Tibial nerve (tissue), 4 donors: ENCODE measurements around the gene CALHM4. TPM values are rescaled to one million over a fixed set of nuclear protein-coding genes. Genes with fewer than 3 reads are reported as not detected.

Source experiments
- DNase-seq, 2 donors: peaks; one replicate each; pipeline ENCODE4 v3.0.0-alpha.2; 2019; ENCODE audit warnings: low spot score in 2 of 2
- H3K27ac ChIP-seq, 4 donors: fragments of 200-600 bp; sonication (generic) in 3 of 4; one replicate each; pipeline ENCODE4 v1.5.1; 2017 to 2019; ENCODE audit warnings: mild to moderate bottlenecking in 1 of 4
- H3K27me3 ChIP-seq, 2 donors: fragments of 200-600 bp; sonication (generic) in 1 of 2; one replicate each; pipeline versions ENCODE4 v1.5.1 to v1.6.0; 2017 to 2019
- H3K36me3 ChIP-seq, 3 donors: fragments of 200-600 bp; sonication (generic); one replicate each; pipeline ENCODE4 v1.5.1; 2018 to 2019
- H3K4me1 ChIP-seq, 4 donors: fragments of 200-600 bp; sonication (generic) in 3 of 4; one replicate each; pipeline ENCODE4 v1.5.1; 2017 to 2019
- H3K4me3 ChIP-seq, 4 donors: fragments of 200-600 bp; sonication (generic) in 3 of 4; one replicate each; pipeline ENCODE4 v1.5.1; 2017 to 2019; ENCODE audit warnings: mild to moderate bottlenecking in 1 of 4, moderate library complexity in 1 of 4
- H3K9me3 ChIP-seq, 4 donors: fragments of 200-600 bp; sonication (generic) in 3 of 4; one replicate each; pipeline ENCODE4 v1.5.1; 2017 to 2019
- CTCF ChIP-seq, 5 experiments: fragments of 200-600 bp in 3 of 5; fragments of 450-650 bp in 2 of 5; sonication (generic) in 3 of 5; IDR thresholded peaks; one replicate each; pipeline ENCODE4 v1.5.1; 2016 to 2019; ENCODE audit warnings: antibody characterized with exemption in 5 of 5, mild to moderate bottlenecking in 3 of 5, moderate library complexity in 2 of 5
- EP300 ChIP-seq, 2 donors: sonication (generic); formaldehyde crosslinking; IDR thresholded peaks; one replicate each; pipeline ENCODE4 v1.6.1; 2017; ENCODE audit warnings: antibody characterized with exemption in 2 of 2, mild to moderate bottlenecking in 1 of 2
- POLR2A ChIP-seq, 2 donors: fragments of 450-650 bp; IDR thresholded peaks; one replicate each; pipeline ENCODE4 v1.6.1; 2017; ENCODE audit warnings: antibody characterized with exemption in 2 of 2, mild to moderate bottlenecking in 2 of 2, moderate library complexity in 2 of 2
- WGBS, 2 donors: methylation state at CpG; one replicate each; pipeline ENCODE4 v1.1.5; 2018; 5-methylcytosine and 5-hydroxymethylcytosine counted together
- total RNA-seq, 4 donors: library from RNA; depleted of rRNA; stranded (reverse); fragments of >200 nt; gene quantifications; one replicate each; pipeline ENCODE4 v1.1.0, GENCODE V29; 2016

CALHM4 gene
- total RNA-seq, 4 donors from 2014 or later, result 0.42 TPM; not detected in 3

GRCh38 chr6:116568111-116568510, 14.6 kb downstream of the CALHM4 start:
- Histone ChIP-seq H3K27me3 (no peaks in the 10 kb centered on the region), H3K27ac (no peak overlapping the region), H3K4me1 (peaks cover 0 to 30% (median 13%) of the 10 kb centered on the region in 4 donors), H3K4me3 (no peak overlapping the region), H3K36me3 (no peaks in the 10 kb centered on the region), H3K9me3 (no peaks in the 10 kb centered on the region)
- TF ChIP-seq POLR2A (IDR thresholded peaks at IDR 0.05) (no peak), EP300 (IDR thresholded peaks at IDR 0.05) (no peak), CTCF (IDR thresholded peaks at IDR 0.05) (no peak)
- DNase-seq, result no peak

- WGBS, 2 donors, result 65 to 71% methylated on average over 7 of the region's 7 CpGs
- TF ChIP-seq POLR2A (IDR thresholded peaks at IDR 0.05), result no peak
- TF ChIP-seq CTCF (IDR thresholded peaks at IDR 0.05), result no peak
- TF ChIP-seq EP300 (IDR thresholded peaks at IDR 0.05), result no peak
- no peak overlapping the region for H3K27ac ChIP-seq
- no peak overlapping the region for H3K4me3 ChIP-seq
- H3K36me3 ChIP-seq, result no peaks in the 10 kb centered on the region
- no peak for DNase-seq
- no peaks in the 10 kb centered on the region for H3K27me3 ChIP-seq
- H3K4me1 ChIP-seq, result peaks cover 0 to 40% (median 21%) of the 10 kb centered on the region in 4 donors
- H3K9me3 ChIP-seq, result no peaks in the 10 kb centered on the region
These were observed 15.5 kb downstream of the CALHM4 start for GRCh38 chr6:116568821-116569755.

- Histone ChIP-seq H3K27ac (peak within 1 kb of the TSS; percentile 53 to 91 (median 88)), H3K4me3 (peak within 1 kb of the TSS; percentile 66 to 84 (median 70)), H3K27me3 (no peaks in the 10 kb centered on the region), H3K36me3 (peaks cover 0 to 7% (median 0%) of the 10 kb centered on the region in 3 donors), H3K9me3 (no peaks in the 10 kb centered on the region), H3K4me1 (peaks cover 0 to 54% (median 22%) of the 10 kb centered on the region in 4 donors)
- DNase-seq, result peak; percentile 94 to 95
- WGBS, 2 donors, result 0% methylated on average over 36 to 58 of the region's 62 CpGs
- peak in 3 of 5 experiments; percentile 19 to 74 (median 41) for TF ChIP-seq CTCF (IDR thresholded peaks at IDR 0.05)
- peak; percentile 40 to 94 for TF ChIP-seq EP300 (IDR thresholded peaks at IDR 0.05)
- TF ChIP-seq POLR2A (IDR thresholded peaks at IDR 0.05), result peak; percentile 24 to 67
These were observed 17.5 kb downstream of the CALHM4 start, which contains the start of gene RWDD1 for GRCh38 chr6:116570856-116571682. Gene RWDD1, plus strand, starts transcription at chr6:116571504. Its CDS starts 79 bp downstream, at chr6:116571583.

GRCh38 chr6:116571683-116572000, 18.1 kb downstream of the CALHM4 start:
- Histone ChIP-seq H3K27ac (peak overlapping the region in 3 of 4 donors; percentile 85 to 91 (median 87)), H3K27me3 (no peaks in the 10 kb centered on the region), H3K4me3 (peak overlapping the region; percentile 66 to 84 (median 70)), H3K4me1 (peaks cover 0 to 55% (median 22%) of the 10 kb centered on the region in 4 donors), H3K9me3 (no peaks in the 10 kb centered on the region), H3K36me3 (peaks cover 0 to 12% (median 0%) of the 10 kb centered on the region in 3 donors)
- TF ChIP-seq EP300 (IDR thresholded peaks at IDR 0.05), result no peak
- no peak for TF ChIP-seq CTCF (IDR thresholded peaks at IDR 0.05)
- TF ChIP-seq POLR2A (IDR thresholded peaks at IDR 0.05), result no peak
- no peak for DNase-seq
- WGBS, 2 donors, result 0% methylated on average over 12 of the region's 12 CpGs
